ENCODE measurements around the gene AAK1.

DNA sequence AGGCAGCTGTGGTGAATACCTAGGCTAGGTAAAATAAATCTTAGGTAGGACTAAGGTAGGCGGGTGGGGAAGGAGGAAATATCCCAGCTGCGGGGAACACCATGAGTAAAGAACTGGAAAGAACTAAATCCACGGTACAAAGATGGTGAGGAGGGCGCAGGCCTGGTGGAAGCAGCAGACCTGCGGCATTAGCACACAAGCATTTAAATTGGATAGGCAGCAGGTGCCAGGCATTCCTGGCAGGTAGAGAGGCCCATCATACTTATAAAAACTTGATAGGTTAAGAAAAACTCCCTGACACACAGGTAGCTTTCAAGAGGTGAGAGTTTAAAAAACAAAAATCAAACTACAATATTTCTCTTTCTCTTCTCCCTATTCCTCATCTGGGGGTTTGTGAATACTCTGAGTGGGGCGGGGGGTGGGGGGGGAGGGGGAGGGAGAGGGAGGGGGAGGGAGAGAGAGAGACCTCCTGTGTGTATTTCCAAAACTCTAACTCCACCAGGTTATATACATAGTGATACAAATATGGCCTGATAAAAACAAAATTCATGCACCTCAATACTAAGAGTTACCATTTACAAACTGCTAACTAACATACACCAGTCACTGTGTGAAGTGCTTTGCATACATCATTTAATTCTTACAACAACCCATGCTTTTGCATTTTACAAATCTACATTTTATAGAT is 13.5 kb downstream of the AAK1 start:
- no peak for TF ChIP-seq ZNF512 (CRISPR knock-in tag; IDR thresholded peaks at IDR 0.05)
- TF ChIP-seq SOX5 (CRISPR knock-in tag; IDR thresholded peaks at IDR 0.05; ENCODE audit: borderline replicate concordance) = no peak
- no peak for TF ChIP-seq REXO4 (CRISPR knock-in tag; IDR thresholded peaks at IDR 0.05; ENCODE audit: borderline replicate concordance)
- TF ChIP-seq FOXC1 (CRISPR knock-in tag; IDR thresholded peaks at IDR 0.05; ENCODE audit: borderline replicate concordance) = no peak
- no peak for TF ChIP-seq CTCF (CRISPR knock-in tag; IDR thresholded peaks at IDR 0.05)
- TF ChIP-seq NFIC (IDR thresholded peaks at IDR 0.05; ENCODE audit: low read length) = no peak
- TF ChIP-seq ZNF383 (CRISPR knock-in tag; IDR thresholded peaks at IDR 0.05; ENCODE audit: borderline replicate concordance) = no peak
- TF ChIP-seq, protein P1, sequence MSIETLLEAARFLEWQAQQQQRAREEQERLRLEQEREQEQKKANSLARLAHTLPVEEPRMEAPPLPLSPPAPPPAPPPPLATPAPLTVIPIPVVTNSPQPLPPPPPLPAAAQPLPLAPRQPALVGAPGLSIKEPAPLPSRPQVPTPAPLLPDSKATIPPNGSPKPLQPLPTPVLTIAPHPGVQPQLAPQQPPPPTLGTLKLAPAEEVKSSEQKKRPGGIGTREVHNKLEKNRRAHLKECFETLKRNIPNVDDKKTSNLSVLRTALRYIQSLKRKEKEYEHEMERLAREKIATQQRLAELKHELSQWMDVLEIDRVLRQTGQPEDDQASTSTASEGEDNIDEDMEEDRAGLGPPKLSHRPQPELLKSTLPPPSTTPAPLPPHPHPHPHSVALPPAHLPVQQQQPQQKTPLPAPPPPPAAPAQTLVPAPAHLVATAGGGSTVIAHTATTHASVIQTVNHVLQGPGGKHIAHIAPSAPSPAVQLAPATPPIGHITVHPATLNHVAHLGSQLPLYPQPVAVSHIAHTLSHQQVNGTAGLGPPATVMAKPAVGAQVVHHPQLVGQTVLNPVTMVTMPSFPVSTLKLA (IDR thresholded peaks at IDR 0.05) = no peak
- TF ChIP-seq, protein P2, sequence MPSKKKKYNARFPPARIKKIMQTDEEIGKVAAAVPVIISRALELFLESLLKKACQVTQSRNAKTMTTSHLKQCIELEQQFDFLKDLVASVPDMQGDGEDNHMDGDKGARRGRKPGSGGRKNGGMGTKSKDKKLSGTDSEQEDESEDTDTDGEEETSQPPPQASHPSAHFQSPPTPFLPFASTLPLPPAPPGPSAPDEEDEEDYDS (CRISPR knock-in tag; IDR thresholded peaks at IDR 0.05) = no peak
- no peak for TF ChIP-seq ZNF543 (CRISPR knock-in tag; IDR thresholded peaks at IDR 0.05)
- no peak for TF ChIP-seq YY1 (IDR thresholded peaks at IDR 0.05; ENCODE audit: insufficient read depth, insufficient replicate concordance, low read depth, low read length)
